ENCODE measurements around the gene GPRIN3.

DNA sequence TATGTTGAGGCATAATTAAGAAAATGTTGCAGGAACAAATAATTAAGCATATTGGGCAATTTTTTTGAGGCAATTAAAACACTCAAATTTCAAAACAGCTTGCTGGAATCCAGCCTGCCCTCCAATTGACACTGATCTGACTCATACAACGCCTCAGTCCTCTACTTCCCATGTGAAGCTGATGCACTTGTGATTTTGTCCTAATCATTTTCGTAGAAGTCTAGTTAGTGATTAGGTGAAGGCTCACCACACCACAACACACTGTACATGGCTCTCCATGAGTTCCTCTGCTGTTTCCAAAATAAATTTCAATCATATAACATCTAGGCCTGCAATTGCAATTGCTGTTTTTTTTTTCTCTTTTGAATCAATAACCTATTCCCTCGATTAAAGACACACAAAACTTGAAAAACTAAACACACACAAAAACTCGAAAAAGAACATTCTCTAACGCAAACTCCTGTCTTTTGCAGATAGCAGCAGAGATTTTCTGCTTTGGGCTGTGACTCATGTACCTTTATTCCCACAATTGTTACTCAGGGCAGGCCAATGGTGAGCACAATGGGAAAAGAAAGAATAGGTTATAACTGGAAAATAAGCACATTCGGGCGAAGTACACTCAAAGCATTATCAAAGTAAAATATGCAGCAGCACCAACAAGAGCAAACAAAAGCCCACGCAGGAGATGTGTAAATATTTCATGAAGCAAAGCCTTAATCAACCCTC, 1.7 kb downstream of the GPRIN3 start:
- TF ChIP-seq ELF1 (IDR thresholded peaks at IDR 0.05; ENCODE audit: borderline replicate concordance, low read depth) (no peak), JUND (IDR thresholded peaks at IDR 0.05) (no peak), CEBPB (IDR thresholded peaks at IDR 0.05; ENCODE audit: low read depth) (no peak), EGR1 (IDR thresholded peaks at IDR 0.05; ENCODE audit: low read depth) (no peak), EZH2 (IDR thresholded peaks at IDR 0.05) (no peak), CBX3 (IDR thresholded peaks at IDR 0.05; ENCODE audit: low read depth) (no peak), ZNF274 (IDR thresholded peaks at IDR 0.05; ENCODE audit: low read depth, low read length) (no peak), EZH2phosphoT487 (IDR thresholded peaks at IDR 0.05; ENCODE audit: borderline replicate concordance) (no peak), POLR2A (IDR thresholded peaks at IDR 0.05; ENCODE audit: borderline replicate concordance, extremely low read depth, insufficient read depth, insufficient read length) (no peak), SP1 (IDR thresholded peaks at IDR 0.05; ENCODE audit: low read depth) (no peak)
- TF ChIP-seq, protein P1, sequence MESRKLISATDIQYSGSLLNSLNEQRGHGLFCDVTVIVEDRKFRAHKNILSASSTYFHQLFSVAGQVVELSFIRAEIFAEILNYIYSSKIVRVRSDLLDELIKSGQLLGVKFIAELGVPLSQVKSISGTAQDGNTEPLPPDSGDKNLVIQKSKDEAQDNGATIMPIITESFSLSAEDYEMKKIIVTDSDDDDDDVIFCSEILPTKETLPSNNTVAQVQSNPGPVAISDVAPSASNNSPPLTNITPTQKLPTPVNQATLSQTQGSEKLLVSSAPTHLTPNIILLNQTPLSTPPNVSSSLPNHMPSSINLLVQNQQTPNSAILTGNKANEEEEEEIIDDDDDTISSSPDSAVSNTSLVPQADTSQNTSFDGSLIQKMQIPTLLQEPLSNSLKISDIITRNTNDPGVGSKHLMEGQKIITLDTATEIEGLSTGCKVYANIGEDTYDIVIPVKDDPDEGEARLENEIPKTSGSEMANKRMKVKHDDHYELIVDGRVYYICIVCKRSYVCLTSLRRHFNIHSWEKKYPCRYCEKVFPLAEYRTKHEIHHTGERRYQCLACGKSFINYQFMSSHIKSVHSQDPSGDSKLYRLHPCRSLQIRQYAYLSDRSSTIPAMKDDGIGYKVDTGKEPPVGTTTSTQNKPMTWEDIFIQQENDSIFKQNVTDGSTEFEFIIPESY (IDR thresholded peaks at IDR 0.05; ENCODE audit: extremely low read depth, insufficient replicate concordance, low read length) = no peak
- TF ChIP-seq, protein P2, sequence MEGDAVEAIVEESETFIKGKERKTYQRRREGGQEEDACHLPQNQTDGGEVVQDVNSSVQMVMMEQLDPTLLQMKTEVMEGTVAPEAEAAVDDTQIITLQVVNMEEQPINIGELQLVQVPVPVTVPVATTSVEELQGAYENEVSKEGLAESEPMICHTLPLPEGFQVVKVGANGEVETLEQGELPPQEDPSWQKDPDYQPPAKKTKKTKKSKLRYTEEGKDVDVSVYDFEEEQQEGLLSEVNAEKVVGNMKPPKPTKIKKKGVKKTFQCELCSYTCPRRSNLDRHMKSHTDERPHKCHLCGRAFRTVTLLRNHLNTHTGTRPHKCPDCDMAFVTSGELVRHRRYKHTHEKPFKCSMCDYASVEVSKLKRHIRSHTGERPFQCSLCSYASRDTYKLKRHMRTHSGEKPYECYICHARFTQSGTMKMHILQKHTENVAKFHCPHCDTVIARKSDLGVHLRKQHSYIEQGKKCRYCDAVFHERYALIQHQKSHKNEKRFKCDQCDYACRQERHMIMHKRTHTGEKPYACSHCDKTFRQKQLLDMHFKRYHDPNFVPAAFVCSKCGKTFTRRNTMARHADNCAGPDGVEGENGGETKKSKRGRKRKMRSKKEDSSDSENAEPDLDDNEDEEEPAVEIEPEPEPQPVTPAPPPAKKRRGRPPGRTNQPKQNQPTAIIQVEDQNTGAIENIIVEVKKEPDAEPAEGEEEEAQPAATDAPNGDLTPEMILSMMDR (IDR thresholded peaks at IDR 0.05 in 2 of 3, conservative IDR thresholded peaks at IDR 0.05 in 1 of 3; ENCODE audit: borderline replicate concordance in 1 of 3, insufficient read depth in 1 of 3, low read depth in 2 of 3, low read length in 2 of 3) = no peak
- TF ChIP-seq, protein P3, sequence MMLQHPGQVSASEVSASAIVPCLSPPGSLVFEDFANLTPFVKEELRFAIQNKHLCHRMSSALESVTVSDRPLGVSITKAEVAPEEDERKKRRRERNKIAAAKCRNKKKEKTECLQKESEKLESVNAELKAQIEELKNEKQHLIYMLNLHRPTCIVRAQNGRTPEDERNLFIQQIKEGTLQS (IDR thresholded peaks at IDR 0.05) = no peak

Measured in HCT116 (cell line).